ENCODE measurements around the gene F7. TPM values are rescaled to one million over a fixed set of nuclear protein-coding genes. Genes with fewer than 3 reads are reported as not detected.
A peak's percentile ranks its signal among the peaks of the same experiment; 100 is the strongest.
"Not testable (repeated sequence)": the region's sequence is repeated elsewhere in the genome, so short reads cannot be mapped to it uniquely, and the experiment has no call there.

Gene F7
- polyA plus RNA-seq, 1 donor from 2014 or later: not detected

- H3K4me3 Mint-ChIP-seq: no peak overlapping the region
- H3K36me3 Mint-ChIP-seq: no peaks in the 10 kb centered on the region
- no peak overlapping the region for H3K27ac Mint-ChIP-seq
- no peaks in the 10 kb centered on the region for H3K27me3 Mint-ChIP-seq
- no peaks in the 10 kb centered on the region for H3K9me3 Mint-ChIP-seq
- no peaks in the 10 kb centered on the region for H3K4me1 Mint-ChIP-seq
Measured at GRCh38 chr13:113098162-113098732, 7.3 kb upstream of the F7 start.

GRCh38 chr13:113099142-113099541 lies 6.4 kb upstream of the F7 start:
- Mint-ChIP-seq H3K36me3 (no peaks in the 10 kb centered on the region), H3K4me1 (no peaks in the 10 kb centered on the region), H3K9me3 (no peaks in the 10 kb centered on the region), H3K4me3 (no peak overlapping the region), H3K27me3 (peaks cover under 1% of the 10 kb centered on the region), H3K27ac (no peak overlapping the region)

GRCh38 chr13:113102302-113102701 lies 3.3 kb upstream of the F7 start:
- not testable (repeated sequence) for H3K4me3 Mint-ChIP-seq, H3K36me3 Mint-ChIP-seq, H3K9me3 Mint-ChIP-seq, H3K4me1 Mint-ChIP-seq, H3K27ac Mint-ChIP-seq, H3K27me3 Mint-ChIP-seq

GRCh38 chr13:113102727-113103126 lies 2.9 kb upstream of the F7 start:
- Mint-ChIP-seq H3K4me1 (no peaks in the 10 kb centered on the region), H3K36me3 (no peaks in the 10 kb centered on the region), H3K4me3 (no peak overlapping the region), H3K9me3 (no peaks in the 10 kb centered on the region), H3K27me3 (peaks cover 8% of the 10 kb centered on the region), H3K27ac (peak overlapping the region in 1 of 3 donors; percentile 12)

- Mint-ChIP-seq H3K4me1 (no peaks in the 10 kb centered on the region), H3K27ac (no peak overlapping the region), H3K9me3 (no peaks in the 10 kb centered on the region), H3K36me3 (no peaks in the 10 kb centered on the region), H3K27me3 (peaks cover 8% of the 10 kb centered on the region), H3K4me3 (no peak overlapping the region)
Measured at GRCh38 chr13:113103646-113104045, 1.9 kb upstream of the F7 start.

GRCh38 chr13:113105921-113106452 lies 396 bp downstream of the F7 start:
- Mint-ChIP-seq H3K27me3 (peaks cover 11% of the 10 kb centered on the region), H3K4me1 (no peaks in the 10 kb centered on the region), H3K27ac (no peak overlapping the region), H3K9me3 (no peaks in the 10 kb centered on the region), H3K36me3 (no peaks in the 10 kb centered on the region), H3K4me3 (no peak overlapping the region)

GRCh38 chr13:113106711-113107351 lies 1.2 kb downstream of the F7 start:
- Mint-ChIP-seq H3K27me3 (peaks cover 11% of the 10 kb centered on the region), H3K36me3 (no peaks in the 10 kb centered on the region), H3K27ac (no peak overlapping the region), H3K9me3 (no peaks in the 10 kb centered on the region), H3K4me1 (no peaks in the 10 kb centered on the region), H3K4me3 (no peak overlapping the region)

GRCh38 chr13:113108521-113108920 lies 2.9 kb downstream of the F7 start:
- H3K9me3 Mint-ChIP-seq, H3K4me3 Mint-ChIP-seq: not testable (repeated sequence)

GRCh38 chr13:113109151-113110047 lies 3.8 kb downstream of the F7 start:
- no peaks in the 10 kb centered on the region for H3K4me1 Mint-ChIP-seq
- no peaks in the 10 kb centered on the region for H3K36me3 Mint-ChIP-seq
- H3K27ac Mint-ChIP-seq: no peak overlapping the region
- peak overlapping the region in 1 of 4 donors; percentile 27 for H3K4me3 Mint-ChIP-seq
- peaks cover 9% of the 10 kb centered on the region for H3K27me3 Mint-ChIP-seq
- H3K9me3 Mint-ChIP-seq: no peaks in the 10 kb centered on the region

More at GRCh38 chr13:113108521-113108920, 2.9 kb downstream of the F7 start:
- H3K36me3 Mint-ChIP-seq, H3K27ac Mint-ChIP-seq, H3K4me1 Mint-ChIP-seq: not testable (repeated sequence)
- H3K27me3 Mint-ChIP-seq: peaks cover 11% of the 10 kb centered on the region

- Mint-ChIP-seq H3K36me3 (no peaks in the 10 kb centered on the region), H3K4me3 (no peak overlapping the region), H3K9me3 (no peaks in the 10 kb centered on the region), H3K27me3 (peaks cover 7% of the 10 kb centered on the region), H3K4me1 (no peaks in the 10 kb centered on the region), H3K27ac (no peak overlapping the region)
Measured at GRCh38 chr13:113110048-113110851, 4.7 kb downstream of the F7 start.

GRCh38 chr13:113110852-113111315 lies 5.3 kb downstream of the F7 start:
- no peak overlapping the region for H3K4me3 Mint-ChIP-seq
- H3K4me1 Mint-ChIP-seq: no peaks in the 10 kb centered on the region
- peaks cover 3% of the 10 kb centered on the region for H3K27me3 Mint-ChIP-seq
- H3K36me3 Mint-ChIP-seq: no peaks in the 10 kb centered on the region
- H3K27ac Mint-ChIP-seq: no peak overlapping the region
- no peaks in the 10 kb centered on the region for H3K9me3 Mint-ChIP-seq

GRCh38 chr13:113111821-113112220 lies 6.2 kb downstream of the F7 start:
- H3K4me3 Mint-ChIP-seq, H3K9me3 Mint-ChIP-seq, H3K27ac Mint-ChIP-seq, H3K36me3 Mint-ChIP-seq, H3K4me1 Mint-ChIP-seq, H3K27me3 Mint-ChIP-seq: not testable (repeated sequence)

GRCh38 chr13:113112475-113112874 lies 6.9 kb downstream of the F7 start:
- not testable (repeated sequence) for H3K4me3 Mint-ChIP-seq, H3K9me3 Mint-ChIP-seq, H3K36me3 Mint-ChIP-seq, H3K27ac Mint-ChIP-seq, H3K27me3 Mint-ChIP-seq, H3K4me1 Mint-ChIP-seq

GRCh38 chr13:113112893-113113845 lies 7.6 kb downstream of the F7 start:
- no peaks in the 10 kb centered on the region for H3K36me3 Mint-ChIP-seq
- H3K4me1 Mint-ChIP-seq: no peaks in the 10 kb centered on the region
- no peaks in the 10 kb centered on the region for H3K9me3 Mint-ChIP-seq
- H3K27ac Mint-ChIP-seq: no peak overlapping the region
- H3K4me3 Mint-ChIP-seq: no peak overlapping the region
- peaks cover 3% of the 10 kb centered on the region for H3K27me3 Mint-ChIP-seq

Measured in IgD-negative memory B cell (primary cell).